ENCODE measurements around the gene ARL5C.

The ARL5C gene

GRCh38 chr17:39165178-39165840 is 652 bp downstream of the ARL5C start:
- no peak for DNase-seq

DNA sequence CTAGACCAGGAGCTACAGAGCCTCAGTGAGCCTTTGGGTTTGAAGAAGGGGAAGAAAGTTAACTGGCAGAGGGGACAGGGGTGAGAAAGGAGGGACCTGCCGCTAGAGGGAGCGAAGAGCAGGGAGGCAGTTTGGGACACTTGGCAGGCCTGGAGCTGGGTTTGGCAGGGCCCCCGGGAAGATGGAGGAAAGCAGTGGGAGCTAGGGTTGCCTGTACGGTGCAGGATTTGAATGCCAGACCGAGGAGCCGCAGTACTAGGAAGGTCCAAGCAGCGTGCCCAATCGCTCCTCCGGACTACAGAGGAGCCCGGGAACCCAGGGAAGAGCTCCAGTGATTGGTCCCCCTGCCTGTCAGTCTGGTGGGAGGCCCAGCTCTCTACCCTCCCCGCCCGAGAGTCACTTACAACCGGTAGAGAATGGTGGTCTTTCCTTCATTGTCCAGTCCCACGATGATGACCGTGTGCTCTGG is 1.3 kb downstream of the ARL5C start:
- DNase-seq, result peak; percentile 91

DNA sequence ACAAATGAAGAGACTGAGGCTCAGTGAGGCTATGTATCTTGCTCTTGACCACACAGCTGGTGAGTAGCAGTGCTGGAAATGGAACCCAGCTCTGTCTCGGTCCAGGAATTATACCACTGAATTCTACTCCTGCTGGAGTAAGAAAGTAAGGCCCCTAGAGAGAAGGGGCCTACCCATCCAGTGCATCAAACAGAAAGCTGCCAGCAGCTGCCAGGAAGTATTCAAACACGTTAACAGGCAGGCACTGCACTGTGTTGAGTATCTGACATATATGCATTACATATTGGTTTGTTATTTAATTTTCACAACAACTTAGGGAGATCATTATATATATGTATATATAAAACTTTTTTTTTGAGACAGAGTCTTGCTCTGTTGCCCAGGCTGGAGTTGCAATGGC is 4.0 kb downstream of the ARL5C start:
- no peak for DNase-seq

DNA sequence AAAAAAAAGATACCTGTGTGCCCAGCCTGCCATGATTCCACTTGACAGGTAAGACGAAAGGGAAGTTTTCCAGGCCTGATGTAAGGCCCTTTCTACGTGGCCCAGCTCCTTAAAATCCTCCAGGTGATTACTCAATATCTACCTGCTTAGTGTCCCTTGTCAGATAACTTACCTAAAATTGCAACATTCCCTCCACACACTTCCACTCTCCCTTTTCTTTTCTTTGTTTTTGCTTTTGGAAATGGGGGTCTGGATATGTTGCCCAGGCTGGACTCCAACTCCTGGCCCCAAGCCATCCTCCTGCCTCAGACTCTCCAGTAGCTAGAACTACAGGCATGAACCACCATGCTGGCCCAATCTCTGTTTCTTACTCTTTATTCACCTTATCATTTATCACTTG is 7.3 kb downstream of the ARL5C start:
- no peak for DNase-seq

GRCh38 chr17:39156491-39156890 is 9.5 kb downstream of the ARL5C start:
- DNase-seq, result peak; percentile 27

DNA sequence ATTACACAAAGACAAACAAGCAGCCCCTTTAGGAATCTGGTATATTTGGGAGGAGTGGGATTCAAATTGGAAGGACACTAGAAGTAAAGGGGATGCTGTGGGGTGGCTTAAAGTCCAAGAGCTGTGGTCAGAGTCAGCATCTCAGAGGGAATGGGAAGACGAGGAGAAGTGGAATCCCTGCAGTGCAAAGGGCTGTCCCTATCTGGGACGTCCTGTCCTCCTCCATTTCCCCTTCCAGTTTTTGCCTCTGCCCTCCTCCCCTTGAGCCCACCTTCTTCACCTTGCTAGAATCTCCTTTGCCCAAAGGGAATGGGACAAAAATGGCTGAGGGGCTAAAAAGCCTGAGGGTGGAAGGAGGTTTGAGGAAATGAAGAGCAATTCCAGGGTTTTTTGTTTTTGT is 10.3 kb downstream of the ARL5C start:
- no peak for DNase-seq

DNA sequence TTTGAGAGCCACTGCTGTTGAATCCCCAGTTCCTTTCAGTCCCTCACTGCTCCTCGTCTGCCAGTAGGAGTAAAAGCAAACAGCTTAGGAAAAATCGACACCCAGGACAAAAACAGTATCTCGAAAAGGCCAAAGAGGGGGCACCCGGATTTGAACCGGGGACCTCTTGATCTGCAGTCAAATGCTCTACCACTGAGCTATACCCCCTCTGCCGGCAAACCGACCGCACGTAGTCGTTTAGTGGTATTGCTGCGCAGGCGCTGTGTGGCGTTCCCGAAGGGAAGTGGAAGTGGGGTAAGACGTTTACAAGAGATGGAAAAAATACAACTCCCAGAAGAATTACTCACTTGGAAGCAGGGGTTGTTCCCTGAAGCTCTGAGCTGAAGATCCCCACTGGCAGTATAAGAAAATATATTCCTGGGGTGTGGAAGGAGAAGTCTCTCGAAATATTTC is 12.3 kb downstream of the ARL5C start:
- peak; percentile 91 for DNase-seq

GRCh38 chr17:39151943-39152818 is 13.8 kb downstream of the ARL5C start:
- DNase-seq, result no peak

- no peak for DNase-seq
Measured at GRCh38 chr17:39151150-39151942, 14.6 kb downstream of the ARL5C start, which contains the start of gene PLXDC1. Gene PLXDC1, minus strand, starts transcription at chr17:39151637. Its CDS starts 200 bp downstream, at chr17:39151437.

DNA sequence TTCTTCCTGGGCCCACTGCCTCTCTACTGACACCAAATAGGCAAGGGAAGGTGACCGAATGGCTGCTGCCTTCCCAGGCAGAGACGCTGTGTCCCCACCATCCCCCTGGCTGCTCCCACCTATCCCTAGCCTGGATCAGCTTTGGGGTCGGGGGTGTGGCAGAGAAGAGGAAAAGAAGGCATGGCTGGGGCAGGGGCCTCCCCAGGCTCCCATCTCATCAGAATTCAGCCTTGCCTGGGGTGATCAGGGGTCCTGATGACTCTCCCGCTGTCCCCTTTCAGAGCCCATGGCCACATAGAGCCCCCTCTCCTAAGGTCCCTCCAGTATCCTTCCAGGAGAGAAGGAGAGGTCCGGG is 15.2 kb downstream of the ARL5C start:
- no peak for DNase-seq

DNA sequence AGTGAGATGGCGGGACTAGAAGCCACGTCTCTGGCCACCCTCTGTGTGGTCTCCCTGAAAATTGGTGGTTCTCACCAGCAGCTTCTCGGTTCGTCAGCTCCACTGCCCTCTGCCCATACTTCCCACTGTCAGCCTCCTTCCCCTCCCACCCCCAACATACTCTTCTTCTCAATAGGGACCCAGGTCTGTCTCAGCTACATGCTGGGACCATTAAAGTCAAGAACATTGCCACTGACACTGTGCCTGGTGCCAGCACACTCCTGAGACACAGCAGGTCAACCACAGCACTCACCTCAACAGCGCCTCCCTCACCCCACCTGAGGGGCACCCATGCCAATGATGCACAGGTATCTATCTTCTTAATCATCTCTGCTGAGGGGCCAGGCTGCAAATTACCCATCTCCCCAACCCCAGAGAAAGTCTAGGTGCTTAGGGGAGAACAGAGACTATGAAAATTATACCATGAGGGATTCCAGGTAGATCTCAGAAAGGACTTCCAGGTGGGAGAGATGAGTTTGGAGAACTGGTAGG is 15.8 kb downstream of the ARL5C start:
- no peak for DNase-seq

DNA sequence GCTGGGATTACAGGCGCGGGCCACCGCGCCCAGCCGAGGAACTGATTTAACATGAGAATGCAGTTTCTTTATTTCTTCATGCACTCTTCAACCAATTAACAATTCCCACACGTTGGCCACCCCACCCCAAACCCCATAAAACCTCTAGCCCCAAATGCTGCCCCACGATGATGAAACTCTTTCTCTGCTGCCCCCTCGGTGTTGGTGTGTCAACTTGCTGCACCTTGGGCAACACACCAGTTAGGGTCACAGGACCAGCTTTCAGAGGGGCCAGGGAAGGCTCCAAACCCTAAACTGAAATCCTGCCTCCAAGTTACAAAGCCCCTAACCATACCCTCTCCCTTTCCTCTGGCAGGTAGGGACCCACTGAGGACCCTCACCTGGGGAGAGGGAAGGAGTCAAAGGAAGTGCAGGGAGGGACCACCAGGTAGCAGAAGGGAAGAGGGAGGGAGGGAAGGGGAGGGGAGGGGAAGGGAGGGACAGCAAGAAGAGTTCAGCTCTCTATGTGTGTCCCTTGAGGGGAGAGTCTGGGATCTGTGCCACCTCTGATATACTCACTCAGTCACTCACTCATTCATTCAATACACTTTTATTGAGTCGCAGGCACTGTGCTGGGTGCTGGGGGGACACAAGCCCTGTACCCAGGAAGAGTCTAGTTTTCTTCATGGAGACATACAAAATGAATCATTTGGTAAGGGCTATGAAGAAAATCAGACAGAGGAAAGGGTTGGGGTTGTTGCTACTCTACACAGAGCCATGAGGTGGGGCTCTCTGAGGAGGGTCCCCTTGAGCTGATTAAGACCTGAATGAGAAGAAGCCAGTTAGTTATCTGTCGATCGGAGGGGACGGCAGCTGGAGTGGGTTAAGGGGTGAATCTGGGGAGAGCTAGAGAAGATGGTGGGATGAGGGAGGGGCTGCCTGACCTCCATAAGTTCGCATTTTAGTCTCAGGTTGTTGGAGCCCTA is 18.5 kb downstream of the ARL5C start:
- DNase-seq, result no peak

GRCh38 chr17:39146273-39146672 is 19.7 kb downstream of the ARL5C start:
- no peak for DNase-seq

- no peak for DNase-seq
Measured at GRCh38 chr17:39145143-39145542, 20.8 kb downstream of the ARL5C start.

DNA sequence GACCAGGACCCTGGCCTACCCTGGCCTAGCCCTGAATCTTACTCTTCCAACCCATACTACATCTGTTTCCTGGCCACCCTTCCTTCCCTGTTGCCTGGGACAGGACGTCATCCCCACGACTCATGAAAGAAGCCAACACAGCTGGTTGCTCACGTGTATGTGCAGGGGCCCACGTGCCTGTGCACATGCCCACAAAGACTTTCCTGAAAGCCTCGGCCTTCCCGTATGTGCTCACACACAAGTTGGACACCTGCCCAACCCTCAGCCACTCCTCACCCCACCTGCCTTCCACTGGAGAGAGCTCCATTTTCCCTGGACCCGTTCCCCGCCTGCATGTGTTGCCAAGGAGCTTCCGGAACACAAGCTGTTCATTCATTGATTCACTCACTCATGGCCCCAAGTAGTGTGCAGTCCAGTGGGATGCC is 21.5 kb downstream of the ARL5C start:
- peak; percentile 94 for DNase-seq

DNA sequence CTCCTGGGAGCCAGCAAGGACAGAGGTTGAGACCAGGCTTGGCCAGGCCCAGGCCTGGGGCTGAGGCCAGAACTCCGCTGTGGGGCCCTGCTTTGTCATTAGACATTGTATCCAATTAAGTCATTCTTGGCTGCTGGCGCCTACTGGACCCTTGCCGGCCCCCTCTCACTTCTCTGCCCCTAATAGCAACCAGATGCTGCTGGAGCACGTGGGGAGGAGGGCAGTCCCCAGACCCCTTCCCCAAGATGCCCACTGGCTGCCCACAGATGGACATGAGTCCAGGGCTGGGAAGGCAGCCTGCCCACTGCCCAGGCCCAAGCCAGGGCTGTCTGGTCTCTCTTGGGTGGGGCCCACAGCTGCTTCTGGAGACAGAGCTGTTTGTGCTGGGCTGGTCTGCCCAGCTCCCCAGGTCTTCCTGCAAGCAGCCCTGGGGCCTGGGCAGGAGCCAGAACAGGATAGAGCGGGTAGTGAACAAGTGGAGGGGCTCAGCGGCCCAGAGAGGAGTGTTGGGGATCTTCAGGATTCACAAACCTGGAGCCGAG is 22.3 kb downstream of the ARL5C start:
- no peak for DNase-seq

GRCh38 chr17:39141915-39142664 is 23.9 kb downstream of the ARL5C start:
- DNase-seq, result no peak

DNA sequence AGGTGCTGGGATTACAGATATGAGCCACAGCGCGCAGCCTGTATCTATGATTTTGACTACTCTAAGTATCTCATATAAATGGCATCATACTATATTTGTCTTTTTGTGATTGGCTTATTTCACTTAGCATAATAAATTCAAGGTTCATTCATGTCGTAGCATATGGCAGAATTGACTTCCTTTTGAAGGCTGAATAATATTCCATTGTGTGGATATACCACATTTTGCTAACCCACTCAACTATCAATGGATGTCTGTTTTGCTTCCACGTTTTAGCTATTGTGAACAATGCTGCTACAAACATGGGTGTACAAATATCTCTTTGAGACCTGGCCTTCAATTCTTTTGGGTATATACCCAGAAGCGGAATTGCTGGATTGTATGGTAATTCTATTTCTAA is 24.7 kb downstream of the ARL5C start:
- DNase-seq, result no peak

GRCh38 chr17:39139561-39139960 is 26.4 kb downstream of the ARL5C start:
- DNase-seq, result no peak

DNA sequence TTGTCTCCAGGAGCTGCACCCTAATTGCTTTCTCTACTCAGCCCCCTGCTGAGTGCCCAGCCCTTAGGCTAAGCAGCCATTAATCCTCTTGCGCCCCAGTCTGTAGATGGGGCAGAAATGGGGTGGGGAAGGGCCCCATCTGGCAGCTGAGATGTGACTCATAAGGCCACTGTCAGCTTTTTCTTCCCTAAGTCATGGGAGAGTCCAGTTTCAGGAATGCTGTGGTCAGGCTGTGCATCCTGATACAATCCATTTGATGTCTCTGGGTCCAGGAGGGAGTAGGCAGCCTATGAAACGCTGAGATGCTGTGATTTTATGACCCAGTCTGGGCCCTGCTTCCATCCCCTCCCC is 26.8 kb downstream of the ARL5C start:
- peak; percentile 90 for DNase-seq
